IMR-90 (cell line): Measurements from ENCODE around the gene TCF12. TPM values are rescaled to one million over a fixed set of nuclear protein-coding genes. Genes with fewer than 3 reads are reported as not detected.
A peak's percentile ranks its signal among the peaks of the same experiment; 100 is the strongest.

ENCODE experiments used
- ATAC-seq: fragments of 200-7000 bp; cut with Tn5 transposase; 2 replicates; pipeline ENCODE4 v1.9.1; 2020; ENCODE audit warnings: low read depth, mild to moderate bottlenecking, moderate library complexity
- BruUV-seq: library from RNA; stranded (reverse); fragments of 400-500 nt; replicated peaks from 2 replicates; lab custom pipeline; 2021; lab: Mats Ljungman, UMichigan
- CTCF ChIA-PET: fragments of 300-600 bp; formaldehyde crosslinking; extraction: SDS; loops from one replicate; lab custom pipeline; 2021; ENCODE audit warnings: antibody characterized with exemption; lab: Yijun Ruan, JAX
- POLR2A ChIA-PET: fragments of 300-600 bp; sonication (Branson Sonifier 250); formaldehyde crosslinking; loops from one replicate; lab custom pipeline; 2022; ENCODE audit warnings: antibody characterized with exemption; ENCODE audit not compliant: unreplicated experiment; lab: Charles Lee
- DNase-seq: peaks from one replicate; pipeline ENCODE4 v3.0.0; 2013
- H2AFZ ChIP-seq: replicated peaks from 2 replicates; pipeline ENCODE3; 2013; ENCODE audit warnings: low read length, mild to moderate bottlenecking; ENCODE audit not compliant: poor library complexity
- H2AK5ac ChIP-seq: 2 replicates; pipeline ENCODE4 v1.6.1; 2013; ENCODE audit warnings: low read depth, low read length, inconsistent platforms
- H2AK9ac ChIP-seq: replicated peaks from 2 replicates; pipeline ENCODE3; 2013; ENCODE audit warnings: mild to moderate bottlenecking, low read depth, low read length, moderate library complexity; ENCODE audit not compliant: poor library complexity
- H2BK120ac ChIP-seq: 2 replicates; pipeline ENCODE4 v1.6.1; 2013; ENCODE audit warnings: low read depth, low read length, inconsistent platforms
- H2BK15ac ChIP-seq: 3 replicates; pipeline ENCODE4 v1.6.1; 2013; ENCODE audit warnings: low read depth, low read length, inconsistent platforms
- H2BK20ac ChIP-seq: 2 replicates; pipeline ENCODE4 v1.6.1; 2013; ENCODE audit warnings: low read depth, mild to moderate bottlenecking, inconsistent platforms, low read length, moderate library complexity
- H2BK5ac ChIP-seq: 2 replicates; pipeline ENCODE4 v1.6.1; 2013; ENCODE audit warnings: mild to moderate bottlenecking, low read depth, low read length, inconsistent platforms; ENCODE audit not compliant: poor library complexity, severe bottlenecking
- H3K14ac ChIP-seq: replicated peaks from 2 replicates; pipeline ENCODE4 v1.6.1; 2013; ENCODE audit warnings: low read depth, low read length, inconsistent platforms
- H3K18ac ChIP-seq: 2 replicates; pipeline ENCODE4 v1.6.1; 2013; ENCODE audit warnings: low read depth, low read length, control low read depth
- H3K23ac ChIP-seq: 2 replicates; pipeline ENCODE4 v1.6.1; 2013; ENCODE audit warnings: low read depth, low read length, inconsistent platforms
- H3K27ac ChIP-seq: 2 replicates; pipeline ENCODE4 v1.5.1; 2013; ENCODE audit warnings: mild to moderate bottlenecking, control low read depth, low read length; ENCODE audit not compliant: insufficient read depth
- H3K27me3 ChIP-seq: 2 replicates; pipeline ENCODE4 v1.6.1; 2013; ENCODE audit warnings: low read length; ENCODE audit not compliant: control insufficient read depth, insufficient read depth
- H3K36me3 ChIP-seq: 2 replicates; pipeline ENCODE4 v1.6.1; 2013; ENCODE audit warnings: low read length, mixed read lengths; ENCODE audit not compliant: control insufficient read depth, insufficient read depth
- H3K4ac ChIP-seq: 2 replicates; pipeline ENCODE4 v1.6.1; 2013; ENCODE audit warnings: low read depth, low read length, inconsistent platforms
- H3K4me1 ChIP-seq: 2 replicates; pipeline ENCODE4 v1.6.1; 2013; ENCODE audit warnings: low read length, mixed read lengths; ENCODE audit not compliant: control insufficient read depth, insufficient read depth
- H3K4me2 ChIP-seq: 2 replicates; pipeline ENCODE4 v1.6.1; 2013; ENCODE audit warnings: low read depth, mild to moderate bottlenecking, control low read depth, low read length, moderate library complexity
- H3K4me3 ChIP-seq: 2 replicates; pipeline ENCODE4 v1.5.1; 2013; ENCODE audit warnings: low read depth, mild to moderate bottlenecking, control low read depth, low read length, moderate library complexity; ENCODE audit not compliant: insufficient read depth
- H3K56ac ChIP-seq: 2 replicates; pipeline ENCODE4 v1.6.1; 2013; ENCODE audit warnings: low read length, inconsistent platforms; ENCODE audit not compliant: insufficient read depth; ENCODE audit errors: extremely low read depth
- H3K79me1 ChIP-seq, 2 experiments: 2 replicates each; pipeline ENCODE4 v1.6.1; 2013; ENCODE audit warnings: low read length in 2 of 2, inconsistent platforms in 1 of 2, low read depth in 1 of 2
- H3K9ac ChIP-seq: 2 replicates; pipeline ENCODE4 v1.6.1; 2013; ENCODE audit warnings: low read depth, low read length, control low read depth
- H3K9me1 ChIP-seq: 2 replicates; pipeline ENCODE4 v1.6.1; 2013; ENCODE audit warnings: low read length, inconsistent platforms; ENCODE audit not compliant: insufficient read depth
- H3K9me3 ChIP-seq: 2 replicates; pipeline ENCODE4 v1.6.1; 2013; ENCODE audit warnings: low read length; ENCODE audit not compliant: control insufficient read depth, insufficient read depth
- H4K20me1 ChIP-seq: 2 replicates; pipeline ENCODE4 v1.6.1; 2013; ENCODE audit warnings: low read length, inconsistent platforms; ENCODE audit not compliant: insufficient read depth
- H4K5ac ChIP-seq: 2 replicates; pipeline ENCODE4 v1.6.1; 2013; ENCODE audit warnings: mild to moderate bottlenecking, low read depth, low read length, control low read depth
- H4K8ac ChIP-seq, 2 experiments: 2 replicates each; pipeline ENCODE4 v1.6.1; 2013; ENCODE audit warnings: low read depth in 2 of 2, low read length in 2 of 2, control low read depth in 1 of 2, inconsistent platforms in 1 of 2
- H4K91ac ChIP-seq: 2 replicates; pipeline ENCODE4 v1.6.1; 2013; ENCODE audit warnings: low read depth, low read length, inconsistent platforms; ENCODE audit not compliant: insufficient read depth
- CEBPB ChIP-seq: IDR thresholded peaks from 2 replicates; pipeline ENCODE4 v1.6.1; 2012; ENCODE audit warnings: low read depth, low read length, improper control_type of control experiment
- CHD1 ChIP-seq: IDR thresholded peaks from 2 replicates; pipeline ENCODE4 v1.6.1; 2012; ENCODE audit warnings: low read depth, low read length, improper control_type of control experiment
- ELK1 ChIP-seq: fragments of 150-350 bp; IDR thresholded peaks from 2 replicates; pipeline ENCODE4 v1.6.1; 2016; ENCODE audit warnings: low read depth, mild to moderate bottlenecking, low read length, moderate library complexity, borderline replicate concordance
- NFE2L2 ChIP-seq: fragments of 150-350 bp; IDR thresholded peaks from 2 replicates; pipeline ENCODE4 v1.6.1; 2016; ENCODE audit warnings: low read depth, mild to moderate bottlenecking, low read length
- WGBS, 2 experiments: methylation state at CpG; one replicate each; pipeline versions ENCODE4 v1.1.5 to v1.1.7; 2013; ENCODE audit warnings: missing lambda C conversion rate in 2 of 2; ENCODE audit not compliant: insufficient read length in 1 of 2; ENCODE audit errors: extremely low coverage in 2 of 2; 5-methylcytosine and 5-hydroxymethylcytosine counted together
- dilution Hi-C: fragments of 300-500 bp; cut with HindIII; formaldehyde crosslinking; loops from one replicate; pipeline ENCODE4 v1.14.3; 2018; ENCODE audit warnings: low sequenced_read_pairs; ENCODE audit not compliant: unreplicated experiment
- in situ Hi-C: fragments of 300-500 bp; cut with MboI; formaldehyde crosslinking; loops from 3 replicates; pipeline ENCODE4 v1.14.3; 2019; ENCODE audit warnings: low sequenced_read_pairs, inconsistent platforms, mixed read lengths
- intact Hi-C: fragments of 100-400 bp; cut with micrococcal nuclease; formaldehyde crosslinking; loops from 2 replicates; pipeline ENCODE4 v1.10.0; 2022
- polyA plus RNA-seq, 3 experiments: library from polyadenylated mRNA; depleted of rRNA; stranded (reverse); fragments of >200 nt; gene quantifications; 2 replicates each; pipeline ENCODE4 v1.2.3, GENCODE V29; 2012; ENCODE audit warnings: low replicate concordance in 1 of 3
- total RNA-seq: library from RNA; depleted of rRNA; stranded (reverse); fragments of >200 nt; gene quantifications from 2 replicates; pipeline ENCODE4 v1.2.3, GENCODE V29; 2012

TCF12 gene
- total and polyA plus RNA-seq, 2 of the 4 experiments (the other 2 are of a cell fraction): 79.4 to 160 TPM

DNA sequence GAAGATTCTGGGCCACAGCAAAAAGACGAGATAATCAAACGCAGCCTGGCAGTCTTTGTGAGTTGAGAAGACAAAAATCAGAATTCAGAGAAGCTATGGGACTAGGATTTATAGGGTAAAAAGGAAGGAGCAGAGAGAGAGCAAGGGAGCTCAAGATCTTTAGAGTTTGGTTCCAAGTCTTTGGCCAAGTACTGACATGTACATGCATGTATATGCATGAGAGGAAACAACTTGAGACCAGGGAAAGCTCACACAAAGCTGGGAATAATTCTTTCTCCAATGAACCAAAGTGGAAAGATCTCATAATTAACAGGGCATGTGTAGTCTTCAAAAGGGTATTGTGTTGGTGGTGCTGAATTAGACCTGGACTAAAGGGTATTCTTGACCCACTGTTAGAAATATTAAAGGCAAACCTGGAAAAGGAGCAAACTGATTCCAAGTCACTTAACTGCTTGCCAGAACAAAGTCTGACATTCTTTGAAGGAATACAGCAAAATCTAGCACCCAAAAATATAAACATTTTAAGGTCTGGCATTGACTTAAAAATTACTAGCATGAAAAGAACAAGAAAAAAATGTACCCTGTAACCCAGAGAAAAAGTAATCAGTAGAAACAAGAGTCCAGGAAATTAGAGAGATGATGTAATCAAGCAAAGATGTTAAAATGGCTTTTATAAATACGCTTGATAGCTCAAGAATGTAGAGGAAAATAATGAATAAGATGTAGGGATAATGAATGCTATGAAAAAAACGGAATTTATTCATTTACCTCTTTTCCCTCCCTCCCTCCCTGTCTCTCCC, 231.8 kb downstream of the TCF12 start:
- Histone ChIP-seq H2AK9ac (peak overlapping the region; percentile 38), H4K8ac (peak overlapping the region; percentile 44 to 69; a peak in 3 of 4 replicates), H3K4me3 (no peak overlapping the region), H3K56ac (peak overlapping the region; percentile 81), H3K4me1 (peaks cover 26% of the 10 kb centered on the region), H3K4me2 (peak overlapping the region; percentile 73), H3K27me3 (no peaks in the 10 kb centered on the region), H3K9ac (peak overlapping the region; percentile 16; the same call in 1 of the 2 replicates), H3K27ac (peak overlapping the region; percentile 75), H4K5ac (peak overlapping the region; percentile 92), H3K9me1 (peaks cover 10% of the 10 kb centered on the region; the same call in 1 of the 2 replicates), H4K20me1 (no peaks in the 10 kb centered on the region; the same call in 1 of the 2 replicates), H3K36me3 (peaks cover 3% of the 10 kb centered on the region; the same call in 1 of the 2 replicates), H3K23ac (peak overlapping the region; percentile 32), H2BK5ac (peak overlapping the region; percentile 94), H3K18ac (peak overlapping the region; percentile 98), H2BK20ac (peak overlapping the region; percentile 88), H3K79me1 (peaks cover 26 to 48% of the 10 kb centered on the region in 2 experiments), H2AK5ac (peak overlapping the region; percentile 70; the same call in 1 of the 2 replicates), H3K9me3 (peaks cover 9% of the 10 kb centered on the region), H3K14ac (peak overlapping the region; percentile 81), H3K4ac (peak overlapping the region; percentile 90), H2AFZ (no peak overlapping the region), H2BK120ac (peak overlapping the region; percentile 76), H4K91ac (peak overlapping the region; percentile 95), H2BK15ac (peak overlapping the region; percentile 90)
- intact Hi-C loops: loop anchor here (5.0 kb wide), 1 partner anchor 177 kb away; no protein-coding TSS in a partner anchor
- in situ Hi-C loops: loop anchor here (10.0 kb wide), 1 partner anchor 155 kb away; no protein-coding TSS in a partner anchor
- POLR2A ChIA-PET: interaction anchor here (0.6 kb wide), 1 partner anchor 74 kb away, joined by 5 read pairs; no protein-coding TSS in a partner anchor
- WGBS, 2 experiments: no CpG with 5 or more reads among the region's 4 CpGs
- dilution Hi-C loops: no loop called here
- BruUV-seq: no TSS peak
- DNase-seq (peak; percentile 69), ATAC-seq (peak; percentile 67)
- TF ChIP-seq ELK1 (no peak), NFE2L2 (no peak), CEBPB (peak; percentile 74), CHD1 (no peak)
- CTCF ChIA-PET: interaction anchor here (0.5 to 1.1 kb wide), 3 partner anchors 63 to 188 kb away, joined by 3 to 11 read pairs (median 7); no protein-coding TSS in a partner anchor
